ENCODE data around the gene OPA1.

GRCh38 chr3:193746832-193747231 lies 153.8 kb downstream of the OPA1 start:
- TF ChIP-seq CTCF (conservative IDR thresholded peaks at IDR 0.05; ENCODE audit: low read depth, low read length) (no peak), EZH2 (IDR thresholded peaks at IDR 0.05; ENCODE audit: borderline replicate concordance, low read depth, low read length, poor library complexity, severe bottlenecking) (no peak)

Data from A673 (cell line).